Activated CD4-positive, alpha-beta T cell treated with anti-CD3 and anti-CD28 coated beads, Interleukin-2, amount 10 ng/mL, durations not matched to agents 24 days and 14 days (primary cell): ENCODE measurements around the gene PKMYT1. TPM values are rescaled to one million over a fixed set of nuclear protein-coding genes. Genes with fewer than 3 reads are reported as not detected.

Experiments
- DNase-seq: peaks from one replicate; pipeline ENCODE4 v3.0.0; 2022
- H3K27ac Mint-ChIP-seq: one replicate; pipeline ENCODE4 v1.8.0; 2022; ENCODE audit warnings: mild to moderate bottlenecking, mixed read lengths
- H3K27me3 Mint-ChIP-seq: one replicate; pipeline ENCODE4 v1.8.0; 2022; ENCODE audit warnings: mixed read lengths
- H3K36me3 Mint-ChIP-seq: one replicate; pipeline ENCODE4 v1.8.0; 2022; ENCODE audit warnings: low read depth, mild to moderate bottlenecking, mixed read lengths
- H3K4me1 Mint-ChIP-seq: one replicate; pipeline ENCODE4 v1.8.0; 2021; ENCODE audit warnings: mixed read lengths
- H3K4me3 Mint-ChIP-seq: one replicate; pipeline ENCODE4 v1.8.0; 2022; ENCODE audit warnings: mild to moderate bottlenecking, moderate library complexity, mixed read lengths
- H3K9me3 Mint-ChIP-seq: one replicate; pipeline ENCODE4 v1.8.0; 2021; ENCODE audit warnings: mixed read lengths
- intact Hi-C: fragments of 100-400 bp; cut with micrococcal nuclease; formaldehyde crosslinking; loops from one replicate; pipeline ENCODE4 v1.15.1; 2023
- total RNA-seq: library from RNA; stranded (reverse); gene quantifications from 2 replicates; pipeline ENCODE4 v1.2.3, GENCODE V29; 2022

The PKMYT1 gene
- total RNA-seq, 1 donor from 2014 or later: 152 TPM

- H3K9me3 Mint-ChIP-seq: no peaks in the 10 kb centered on the region
- no peaks in the 10 kb centered on the region for H3K36me3 Mint-ChIP-seq
- intact Hi-C loops: no loop called here
- no peak for DNase-seq
- H3K27ac Mint-ChIP-seq: no peak overlapping the region
- peaks cover 29% of the 10 kb centered on the region for H3K27me3 Mint-ChIP-seq
- no peak overlapping the region for H3K4me3 Mint-ChIP-seq
- peaks cover 6% of the 10 kb centered on the region for H3K4me1 Mint-ChIP-seq
These were observed 33.3 kb upstream of the PKMYT1 start for GRCh38 chr16:3013491-3013951.

- no peaks in the 10 kb centered on the region for H3K9me3 Mint-ChIP-seq
- no peak within 1 kb of the TSS for H3K27ac Mint-ChIP-seq
- no peaks in the 10 kb centered on the region for H3K36me3 Mint-ChIP-seq
- intact Hi-C loops: no loop called here
- no peak for DNase-seq
- H3K4me3 Mint-ChIP-seq: no peak within 1 kb of the TSS
- peaks cover 10% of the 10 kb centered on the region for H3K4me1 Mint-ChIP-seq
- H3K27me3 Mint-ChIP-seq: peaks cover 27% of the 10 kb centered on the region
These were observed 32.7 kb upstream of the PKMYT1 start, which contains the start of gene CLDN9 for GRCh38 chr16:3012828-3013420. Gene CLDN9, plus strand, starts transcription at chr16:3012923. Its CDS starts 440 bp downstream, at chr16:3013363.

- Mint-ChIP-seq H3K4me1 (peaks cover 15% of the 10 kb centered on the region), H3K4me3 (no peak overlapping the region), H3K36me3 (no peaks in the 10 kb centered on the region), H3K27me3 (peaks cover 26% of the 10 kb centered on the region), H3K9me3 (no peaks in the 10 kb centered on the region), H3K27ac (no peak overlapping the region)
- DNase-seq: no peak
- intact Hi-C loops: no loop called here
These were observed 32.0 kb upstream of the PKMYT1 start for GRCh38 chr16:3012246-3012645.

GRCh38 chr16:3010510-3010909, 30.3 kb upstream of the PKMYT1 start:
- H3K36me3 Mint-ChIP-seq: no peaks in the 10 kb centered on the region
- peaks cover 30% of the 10 kb centered on the region for H3K27me3 Mint-ChIP-seq
- no peak overlapping the region for H3K27ac Mint-ChIP-seq
- peaks cover 22% of the 10 kb centered on the region for H3K4me1 Mint-ChIP-seq
- no peaks in the 10 kb centered on the region for H3K9me3 Mint-ChIP-seq
- no peak for DNase-seq
- no peak overlapping the region for H3K4me3 Mint-ChIP-seq
- intact Hi-C loops: no loop called here

- intact Hi-C loops: no loop called here
- Mint-ChIP-seq H3K9me3 (no peaks in the 10 kb centered on the region), H3K4me3 (no peak overlapping the region), H3K27ac (no peak overlapping the region), H3K36me3 (no peaks in the 10 kb centered on the region), H3K27me3 (peaks cover 27% of the 10 kb centered on the region), H3K4me1 (peaks cover 22% of the 10 kb centered on the region)
- no peak for DNase-seq
These were observed 29.5 kb upstream of the PKMYT1 start for GRCh38 chr16:3009568-3010390.

- peaks cover 19% of the 10 kb centered on the region for H3K27me3 Mint-ChIP-seq
- no peak overlapping the region for H3K27ac Mint-ChIP-seq
- no peaks in the 10 kb centered on the region for H3K36me3 Mint-ChIP-seq
These were observed 28.4 kb upstream of the PKMYT1 start for GRCh38 chr16:3008690-3009037.

GRCh38 chr16:3007957-3008689, 27.9 kb upstream of the PKMYT1 start:
- Mint-ChIP-seq H3K27ac (peak overlapping the region; percentile 43), H3K4me1 (peaks cover 25% of the 10 kb centered on the region), H3K9me3 (no peaks in the 10 kb centered on the region), H3K27me3 (peaks cover 19% of the 10 kb centered on the region), H3K4me3 (peak overlapping the region; percentile 64), H3K36me3 (no peaks in the 10 kb centered on the region)
- intact Hi-C loops: no loop called here
- DNase-seq: peak; percentile 73

More at GRCh38 chr16:3008690-3009037, 28.4 kb upstream of the PKMYT1 start:
- Mint-ChIP-seq H3K9me3 (no peaks in the 10 kb centered on the region), H3K4me3 (peak overlapping the region; percentile 64), H3K4me1 (peaks cover 24% of the 10 kb centered on the region)
- no peak for DNase-seq
- intact Hi-C loops: no loop called here

- no peak for DNase-seq
- peak overlapping the region; percentile 64 for H3K4me3 Mint-ChIP-seq
- peak overlapping the region; percentile 47 for H3K27ac Mint-ChIP-seq
- H3K27me3 Mint-ChIP-seq: peaks cover 14% of the 10 kb centered on the region
- H3K4me1 Mint-ChIP-seq: peaks cover 25% of the 10 kb centered on the region
- no peaks in the 10 kb centered on the region for H3K9me3 Mint-ChIP-seq
- no peaks in the 10 kb centered on the region for H3K36me3 Mint-ChIP-seq
- intact Hi-C loops: no loop called here
These were observed 27.1 kb upstream of the PKMYT1 start for GRCh38 chr16:3007059-3007956.

- H3K4me1 Mint-ChIP-seq: peaks cover 25% of the 10 kb centered on the region
- H3K4me3 Mint-ChIP-seq: peak overlapping the region; percentile 61
- intact Hi-C loops: loop anchor here (1.0 to 5.0 kb wide), 3 partner anchors 15 to 52 kb away; partner anchors contain the start of gene TNFRSF12A
- peak overlapping the region; percentile 56 for H3K27ac Mint-ChIP-seq
- H3K27me3 Mint-ChIP-seq: peaks cover 15% of the 10 kb centered on the region
- no peaks in the 10 kb centered on the region for H3K9me3 Mint-ChIP-seq
- peak; percentile 74 for DNase-seq
- no peaks in the 10 kb centered on the region for H3K36me3 Mint-ChIP-seq
These were observed 24.6 kb upstream of the PKMYT1 start for GRCh38 chr16:3004781-3005284.

- peaks cover 15% of the 10 kb centered on the region for H3K27me3 Mint-ChIP-seq
- H3K4me3 Mint-ChIP-seq: peak overlapping the region; percentile 61
- H3K36me3 Mint-ChIP-seq: no peaks in the 10 kb centered on the region
- H3K27ac Mint-ChIP-seq: no peak overlapping the region
- peak; percentile 74 for DNase-seq
- intact Hi-C loops: loop anchor here (1.0 to 5.0 kb wide), 3 partner anchors 16 to 53 kb away; partner anchors contain the start of gene TNFRSF12A
- H3K9me3 Mint-ChIP-seq: no peaks in the 10 kb centered on the region
- H3K4me1 Mint-ChIP-seq: peaks cover 25% of the 10 kb centered on the region
These were observed 24.1 kb upstream of the PKMYT1 start for GRCh38 chr16:3004319-3004718.

GRCh38 chr16:3003582-3004270, 23.5 kb upstream of the PKMYT1 start:
- intact Hi-C loops: loop anchor here (1.0 to 5.0 kb wide), 4 partner anchors 17 to 54 kb away; partner anchors contain the start of gene TNFRSF12A
- peak; percentile 99 for DNase-seq
- Mint-ChIP-seq H3K4me3 (peak overlapping the region; percentile 69), H3K4me1 (peaks cover 23% of the 10 kb centered on the region), H3K9me3 (no peaks in the 10 kb centered on the region), H3K36me3 (no peaks in the 10 kb centered on the region), H3K27ac (peak overlapping the region; percentile 62), H3K27me3 (peaks cover 16% of the 10 kb centered on the region)

- intact Hi-C loops: loop anchor here (5.0 kb wide), 2 partner anchors 41 to 56 kb away; no protein-coding TSS in a partner anchor
- H3K4me3 Mint-ChIP-seq: no peak overlapping the region
- no peak for DNase-seq
- peaks cover 3% of the 10 kb centered on the region for H3K4me1 Mint-ChIP-seq
- H3K36me3 Mint-ChIP-seq: no peaks in the 10 kb centered on the region
- H3K27me3 Mint-ChIP-seq: peaks cover 7% of the 10 kb centered on the region
- no peaks in the 10 kb centered on the region for H3K9me3 Mint-ChIP-seq
- no peak overlapping the region for H3K27ac Mint-ChIP-seq
These were observed 21.1 kb upstream of the PKMYT1 start for GRCh38 chr16:3001316-3001715.
